NCI-H2081 treated with DMSO at 0.1 percent for 48 hours (cell line): ENCODE results near the gene CNTN2.

Experiments used
- DNase-seq: peaks from one replicate; lab custom pipeline; 2025; lab: John Stamatoyannopoulos, UW

The CNTN2 gene

GRCh38 chr1:205042911-205043806 is at the start of gene CNTN2:
Gene CNTN2 (plus strand): TSS chr1:205043212. CDS start chr1:205053186, 9,974 bp downstream.
- no peak for DNase-seq

GRCh38 chr1:204994086-204994862 is 48.7 kb upstream of the CNTN2 start:
- no peak for DNase-seq

GRCh38 chr1:204996981-204997380 is 46.0 kb upstream of the CNTN2 start:
- DNase-seq, result no peak

- no peak for DNase-seq
Observed at GRCh38 chr1:204997591-204998355, 45.2 kb upstream of the CNTN2 start.

GRCh38 chr1:205001162-205001561 is 41.9 kb upstream of the CNTN2 start:
- no peak for DNase-seq

GRCh38 chr1:205002705-205003104 is 40.3 kb upstream of the CNTN2 start:
- DNase-seq, result no peak

GRCh38 chr1:205003358-205004131 is 39.5 kb upstream of the CNTN2 start:
- no peak for DNase-seq

GRCh38 chr1:205004351-205004750 is 38.7 kb upstream of the CNTN2 start:
- no peak for DNase-seq

GRCh38 chr1:205008896-205009295 is 34.1 kb upstream of the CNTN2 start:
- DNase-seq, result no peak

GRCh38 chr1:205009670-205010069 is 33.3 kb upstream of the CNTN2 start:
- DNase-seq, result no peak

- DNase-seq, result peak; percentile 26
Observed at GRCh38 chr1:205012391-205013140, 30.4 kb upstream of the CNTN2 start.

GRCh38 chr1:205013683-205014367 is 29.2 kb upstream of the CNTN2 start:
- peak; percentile 26 for DNase-seq

- DNase-seq, result no peak
Observed at GRCh38 chr1:205014783-205015182, 28.2 kb upstream of the CNTN2 start.

- DNase-seq, result no peak
Observed at GRCh38 chr1:205015241-205015640, 27.8 kb upstream of the CNTN2 start.

- DNase-seq, result no peak
Observed at GRCh38 chr1:205016075-205016474, 26.9 kb upstream of the CNTN2 start.

GRCh38 chr1:205016584-205016983 is 26.4 kb upstream of the CNTN2 start:
- no peak for DNase-seq

- DNase-seq, result no peak
Observed at GRCh38 chr1:205017001-205017400, 26.0 kb upstream of the CNTN2 start.

GRCh38 chr1:205017766-205018165 is 25.2 kb upstream of the CNTN2 start:
- no peak for DNase-seq

GRCh38 chr1:205018381-205018780 is 24.6 kb upstream of the CNTN2 start:
- DNase-seq, result no peak

GRCh38 chr1:205020466-205020865 is 22.5 kb upstream of the CNTN2 start:
- DNase-seq, result no peak
